HepG2 (cell line): Measurements from ENCODE around the gene PSD. TPM values are rescaled to one million over a fixed set of nuclear protein-coding genes. Genes with fewer than 3 reads are reported as not detected.

Source experiments
- ARID4A ChIP-seq: sonication (generic); formaldehyde crosslinking; IDR thresholded peaks from 2 replicates; pipeline ENCODE4 v1.5.0; 2020; ENCODE audit warnings: mild to moderate bottlenecking, missing genetic modification reagents, borderline replicate concordance
- ATRX ChIP-seq: sonication (generic); formaldehyde crosslinking; IDR thresholded peaks from 2 replicates; pipeline ENCODE4 v1.4.0; 2020; ENCODE audit warnings: missing genetic modification reagents, borderline replicate concordance
- CCDC6 ChIP-seq: sonication (generic); formaldehyde crosslinking; IDR thresholded peaks from 2 replicates; pipeline ENCODE4 v1.8.1; 2022; ENCODE audit warnings: mild to moderate bottlenecking, missing genetic modification reagents, moderate library complexity
- ELF1 ChIP-seq: sonication (generic); formaldehyde crosslinking; IDR thresholded peaks from 2 replicates; pipeline ENCODE4 v1.4.0; 2020; ENCODE audit warnings: missing genetic modification reagents
- FLYWCH1 ChIP-seq: sonication (generic); formaldehyde crosslinking; IDR thresholded peaks from 2 replicates; pipeline ENCODE4 v1.8.1; 2023; ENCODE audit warnings: mild to moderate bottlenecking, missing genetic modification reagents
- FOXC1 ChIP-seq: sonication (generic); formaldehyde crosslinking; IDR thresholded peaks from 2 replicates; pipeline ENCODE4 v1.8.0; 2022; ENCODE audit warnings: mild to moderate bottlenecking, missing genetic modification reagents, borderline replicate concordance
- HES4 ChIP-seq: sonication (generic); formaldehyde crosslinking; IDR thresholded peaks from 2 replicates; pipeline ENCODE4 v1.9.0; 2021; ENCODE audit warnings: mild to moderate bottlenecking, missing genetic modification reagents, borderline replicate concordance
- REPIN1 ChIP-seq: sonication (generic); formaldehyde crosslinking; IDR thresholded peaks from 2 replicates; pipeline ENCODE4 v1.8.0; 2022; ENCODE audit warnings: missing genetic modification reagents, low read depth, mild to moderate bottlenecking, borderline replicate concordance
- RORA ChIP-seq: sonication (generic); formaldehyde crosslinking; IDR thresholded peaks from 2 replicates; pipeline ENCODE4 v1.5.0; 2020; ENCODE audit warnings: mild to moderate bottlenecking, missing genetic modification reagents, moderate library complexity
- TP53 ChIP-seq: sonication (generic); formaldehyde crosslinking; conservative IDR thresholded peaks from 2 replicates; pipeline ENCODE4 v1.4.0; 2020; ENCODE audit warnings: missing genetic modification reagents
- ZMAT5 ChIP-seq: sonication (generic); formaldehyde crosslinking; IDR thresholded peaks from 2 replicates; pipeline ENCODE4 v1.5.0; 2020; ENCODE audit warnings: mild to moderate bottlenecking, low read depth, missing genetic modification reagents, borderline replicate concordance
- ZNF407 ChIP-seq: sonication (generic); formaldehyde crosslinking; IDR thresholded peaks from one replicate; pipeline ENCODE4 v1.5.1; 2020; ENCODE audit warnings: mild to moderate bottlenecking, missing genetic modification reagents; ENCODE audit errors: not compliant biosample characterization
- ZUFSP ChIP-seq: sonication (generic); formaldehyde crosslinking; IDR thresholded peaks from 2 replicates; pipeline ENCODE4 v1.9.0; 2021; ENCODE audit warnings: missing genetic modification reagents, mild to moderate bottlenecking, borderline replicate concordance
- polyA plus RNA-seq, 8 experiments: library from polyadenylated mRNA; depleted of rRNA in 3 of 8; stranded (reverse) in 7 of 8; unstranded in 1 of 8; fragments of >200 nt; fragmentation: Illumina TruSeq in 4 of 8; extraction: Trizol in 4 of 8; gene quantifications; 2 replicates each; pipeline versions ENCODE4 v1.2.1 to v1.2.3, GENCODE V29; 2011 to 2016; ENCODE audit warnings: low read depth in 4 of 8, missing spikeins in 1 of 8, mixed read lengths in 1 of 8; ENCODE audit not compliant: insufficient read depth in 1 of 8
- total RNA-seq, 5 experiments: library from RNA; depleted of rRNA; stranded (reverse); fragments of >200 nt; fragmentation: Illumina TruSeq; extraction: Trizol; gene quantifications; 2 replicates each; pipeline ENCODE4 v1.2.3, GENCODE V29; 2016; ENCODE audit warnings: low read depth in 1 of 5

The PSD gene
- total and polyA plus RNA-seq, 2 of the 13 experiments (the other 11 are each of a cell fraction or from before 2014, with no cell fraction given): 0.35 to 0.58 TPM

- TF ChIP-seq ZUFSP (CRISPR knock-in tag) (no peak), REPIN1 (CRISPR knock-in tag) (no peak), CCDC6 (peak; percentile 80; the same call in 1 of the 2 replicates), ZNF407 (CRISPR knock-in tag) (no peak), TP53 (CRISPR knock-in tag) (peak; percentile 14; the same call in 1 of the 2 replicates), ELF1 (CRISPR knock-in tag) (peak; percentile 84), ARID4A (CRISPR knock-in tag) (peak; percentile 88), FOXC1 (CRISPR knock-in tag) (0 out of 2 replicates have a peak, but pooled peaks have one; percentile 63), ZMAT5 (CRISPR knock-in tag) (no peak), RORA (CRISPR knock-in tag) (no peak; the same call in 1 of the 2 replicates), ATRX (CRISPR knock-in tag) (no peak), HES4 (peak; percentile 16; the same call in 1 of the 2 replicates), FLYWCH1 (CRISPR knock-in tag) (no peak)
Measured at GRCh38 chr10:102394079-102394800, 24.3 kb downstream of the PSD start (continued).
